Heart right ventricle (tissue), 16 donors: ENCODE data around the gene PPIH. TPM values are rescaled to one million over a fixed set of nuclear protein-coding genes. Genes with fewer than 3 reads are reported as not detected.
"Not testable (repeated sequence)": the region's sequence is repeated elsewhere in the genome, so short reads cannot be mapped to it uniquely, and the experiment has no call there.

ENCODE experiments used
- ATAC-seq, 8 donors: fragments of 200-7000 bp; cut with Tn5 transposase; one replicate each; pipeline ENCODE4 v1.9.1; 2020; ENCODE audit warnings: mild to moderate bottlenecking in 8 of 8, moderate library complexity in 8 of 8, moderate number of reproducible peaks in 1 of 8
- DNase-seq, 2 donors: peaks; one replicate each; pipeline ENCODE4 v3.0.0-alpha.2; 2020
- H3K27ac ChIP-seq, 10 donors: fragments of 200-600 bp; sonication (generic) in 2 of 10; one replicate each; pipeline versions ENCODE4 v1.5.0 to v1.8.0; 2020 to 2022; ENCODE audit warnings: mild to moderate bottlenecking in 3 of 10
- H3K27me3 ChIP-seq, 7 donors: fragments of 200-600 bp; one replicate each; pipeline ENCODE4 v1.8.0; 2021 to 2022; ENCODE audit warnings: mild to moderate bottlenecking in 2 of 7
- H3K36me3 ChIP-seq, 9 donors: fragments of 200-600 bp; sonication (generic) in 1 of 9; one replicate each; pipeline versions ENCODE4 v1.5.0 to v1.8.0; 2020 to 2022; ENCODE audit warnings: mild to moderate bottlenecking in 2 of 9
- H3K4me1 ChIP-seq, 9 donors: fragments of 200-600 bp; sonication (generic) in 1 of 9; one replicate each; pipeline versions ENCODE4 v1.5.0 to v1.8.0; 2020 to 2022; ENCODE audit warnings: mild to moderate bottlenecking in 4 of 9
- H3K4me3 ChIP-seq, 10 donors: fragments of 200-600 bp; sonication (generic) in 2 of 10; one replicate each; pipeline versions ENCODE4 v1.5.0 to v1.8.0; 2020 to 2022; ENCODE audit warnings: mild to moderate bottlenecking in 7 of 10, moderate library complexity in 2 of 10
- H3K9me3 ChIP-seq, 11 donors: fragments of 200-600 bp in 10 of 11; sonication (generic) in 2 of 11; one replicate each; pipeline versions ENCODE4 v1.5.0 to v1.8.0; 2013 to 2022; ENCODE audit warnings: mild to moderate bottlenecking in 2 of 11, control low read depth in 1 of 11, moderate library complexity in 1 of 11
- CTCF ChIP-seq, 9 donors: fragments of 200-600 bp; sonication (generic) in 2 of 9; IDR thresholded peaks; one replicate each; pipeline versions ENCODE4 v1.5.0 to v1.8.0; 2021 to 2022; ENCODE audit warnings: antibody characterized with exemption in 9 of 9, mild to moderate bottlenecking in 5 of 9, moderate library complexity in 1 of 9
- WGBS, 2 donors: extraction: QIAGEN DNeasy Blood & Tissue Kit; methylation state at CpG; one replicate each; pipeline ENCODE4 v1.1.7; 2013; ENCODE audit warnings: inconsistent platforms in 1 of 2; 5-methylcytosine and 5-hydroxymethylcytosine counted together
- intact Hi-C, 10 donors: fragments of 100-400 bp; cut with DNase I; formaldehyde crosslinking; loops; one replicate each; pipeline versions ENCODE4 v1.11.1 to v1.14.2; 2022
- polyA plus RNA-seq, 2 donors: library from polyadenylated mRNA; stranded (reverse); fragments of 200-250 nt; gene quantifications; one replicate each; pipeline ENCODE4 v1.2.3, GENCODE V29; 2013
- total RNA-seq, 10 donors: library from RNA; stranded (reverse); fragmentation: NEBNext Ultra II Directional in 3 of 10; extraction: Animal tissue kit (Norgen Biotek cat#: 25700) in 3 of 10; gene quantifications; one replicate each; pipeline versions ENCODE4 v1.2.1 to v1.2.4, GENCODE V29; 2021 to 2023
- donor health status: Arrhythmogenic right ventricular cardiomyopathy.
- donor health status: ischemic (EF 13 %, LVEDD 7.1; RV severe dilation, severe dysfunction).
- donor health status: healthy with polysubstance abuse.
- donor health status: DM: no; HTN: yes; CAD: no.
- donor health status: DM: no; HTN: no; CAD: no.
- donor health status: ischemic (EF 25% LVEDD 6.9; RV normal size, moderate dysfunction).
- donor health status: ischemic (EF 25% LVEDD 5.7; RV mildly dilated, moderate dysfunction).
- donor health status: healthy.
- donor health status: DM: yes; HTN: yes; CAD: no.
- donor health status: Ischemic cardiomyopathy.
- donor health status: ischemic (EF 35%, LVEDD 5.7; RV mildly dilated, moderate dysfunction).
- donor health status: nonischemic (EF 11% LVEDD 7.7; RV severe dilation, severe dysfunction).
- donor health status: DM: yes; HTN: yes; CAD: no.
- donor health status: PGD.
- donor health status: ischemic (EF 29% LVEDD 5.4; RV normal size, mild dysfunction).
- donor health status: nonischemic (EF 23%, LVEDD 6.1; RV moderate dilation, normal function).

Gene PPIH
- total and polyA plus RNA-seq, 12 donors, result 15.2 to 38.6 (median 19.5) TPM

DNA sequence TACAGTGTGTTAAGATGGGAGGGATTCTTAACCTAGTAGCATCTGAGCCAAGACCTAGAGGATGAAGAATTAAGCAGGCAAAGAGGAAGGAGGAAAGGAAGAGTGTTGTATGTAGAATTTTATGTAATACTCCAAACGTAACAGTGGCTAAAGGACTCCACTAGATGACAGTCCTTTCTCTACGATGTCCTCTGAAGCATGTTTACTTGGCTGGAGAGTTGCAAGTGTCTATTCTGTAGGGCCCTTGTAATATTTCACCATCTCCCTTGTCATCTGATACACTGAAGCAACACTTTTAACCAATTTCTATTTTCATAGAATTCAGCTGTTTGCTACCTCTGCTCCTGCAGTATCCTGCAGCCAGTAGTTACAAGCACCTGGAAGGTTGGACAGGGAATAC, 21.8 kb downstream of the PPIH start:
- intact Hi-C loops, result loop anchor here in 3 of 10 donors (5.0 to 10.0 kb wide), 3 partner anchors 335 to 345 kb away; partner anchors contain the start of gene FOXJ3 (in 1 of the 3)
- peaks cover 4 to 40% (median 34%) of the 10 kb centered on the region in 9 donors for H3K4me1 ChIP-seq

DNA sequence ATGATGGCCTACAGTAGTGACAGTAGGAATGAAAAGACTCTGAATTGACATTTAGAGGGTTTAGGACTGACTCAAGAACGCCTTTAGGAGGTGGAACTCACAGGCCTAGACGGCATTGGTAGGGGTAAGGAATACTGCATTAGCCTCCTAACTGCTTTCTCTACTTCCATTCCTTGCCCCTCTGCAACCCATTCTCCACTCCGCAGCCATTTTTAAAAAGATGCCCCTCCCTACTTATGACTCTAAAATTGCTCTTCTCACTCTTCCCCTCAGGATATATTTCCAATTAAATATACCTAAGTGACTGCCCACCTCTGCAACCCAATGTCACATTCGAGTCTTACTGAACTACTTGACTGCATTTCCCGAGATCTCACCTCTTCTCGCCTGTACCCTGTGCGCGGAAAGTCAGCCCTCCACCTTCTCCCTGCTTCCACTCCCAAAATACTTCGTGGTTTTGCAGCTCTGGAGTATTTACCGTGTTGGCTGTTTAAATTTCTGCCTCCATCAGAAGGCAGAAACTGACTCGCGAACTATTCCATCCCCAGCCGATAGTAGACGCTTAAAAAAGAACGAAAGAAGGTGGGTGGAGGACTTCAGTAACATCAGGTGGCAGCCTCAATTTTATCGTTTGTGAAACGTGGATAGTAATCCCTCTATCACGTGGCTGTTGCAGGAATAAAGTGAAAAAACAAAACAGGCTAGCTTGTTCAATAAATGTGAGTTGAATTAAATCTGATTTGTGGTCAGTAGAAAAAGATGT, 22.9 kb downstream of the PPIH start:
- ATAC-seq (no peak), DNase-seq (no peak)
- H3K9me3 ChIP-seq, result no peaks in the 10 kb centered on the region
- intact Hi-C loops, result loop anchor here in 3 of 10 donors (5.0 to 10.0 kb wide), 3 partner anchors 336 to 346 kb away; partner anchors contain the start of gene FOXJ3 (in 1 of the 3)
- H3K4me3 ChIP-seq, result peak overlapping the region; percentile 40 to 86 (median 82)
- peak overlapping the region; percentile 66 to 98 (median 94) for H3K27ac ChIP-seq
- 5 to 8% methylated on average over 18 of the region's 18 CpGs for WGBS, 2 donors
- no peak for TF ChIP-seq CTCF (IDR thresholded peaks at IDR 0.05)
- no peaks in the 10 kb centered on the region for H3K27me3 ChIP-seq
- peaks cover 4 to 50% (median 44%) of the 10 kb centered on the region in 9 donors for H3K4me1 ChIP-seq
- peaks cover 0 to 26% (median 0%) of the 10 kb centered on the region in 9 donors for H3K36me3 ChIP-seq

More for the DNA sequence above, 21.8 kb downstream of the PPIH start:
- TF ChIP-seq CTCF (IDR thresholded peaks at IDR 0.05), result no peak
- peaks cover 0 to 31% (median 5%) of the 10 kb centered on the region in 9 donors for H3K36me3 ChIP-seq
- peak overlapping the region in 1 of 10 donors; percentile 86 for H3K4me3 ChIP-seq
- no peaks in the 10 kb centered on the region for H3K27me3 ChIP-seq
- no peaks in the 10 kb centered on the region for H3K9me3 ChIP-seq
- no peak for ATAC-seq
- no peak for DNase-seq
- WGBS, 2 donors, result 72 to 75% methylated on average over 2 of the region's 2 CpGs
- H3K27ac ChIP-seq, result no peak overlapping the region

- Histone ChIP-seq H3K4me3 (peak within 1 kb of the TSS; percentile 63 to 86 (median 82)), H3K36me3 (peaks cover 0 to 26% (median 0%) of the 10 kb centered on the region in 9 donors), H3K9me3 (no peaks in the 10 kb centered on the region), H3K27ac (peak within 1 kb of the TSS; percentile 90 to 98 (median 94)), H3K27me3 (no peaks in the 10 kb centered on the region), H3K4me1 (peaks cover 4 to 56% (median 51%) of the 10 kb centered on the region in 9 donors)
- DNase-seq (peak; percentile 95 to 98), ATAC-seq (peak; percentile 97 to 99 (median 98))
- 0% methylated on average over 54 of the region's 54 CpGs for WGBS, 2 donors
- no peak for TF ChIP-seq CTCF (IDR thresholded peaks at IDR 0.05)
- intact Hi-C loops, result loop anchor here in 3 of 10 donors (5.0 to 10.0 kb wide), 3 partner anchors 337 to 347 kb away; partner anchors contain the start of gene FOXJ3 (in 1 of the 3)
Observed at GRCh38 chr1:42681741-42682483, 23.7 kb downstream of the PPIH start, which contains the start of gene YBX1. Gene YBX1 (plus strand): TSS chr1:42682418. CDS start chr1:42682566, 148 bp downstream.

DNA sequence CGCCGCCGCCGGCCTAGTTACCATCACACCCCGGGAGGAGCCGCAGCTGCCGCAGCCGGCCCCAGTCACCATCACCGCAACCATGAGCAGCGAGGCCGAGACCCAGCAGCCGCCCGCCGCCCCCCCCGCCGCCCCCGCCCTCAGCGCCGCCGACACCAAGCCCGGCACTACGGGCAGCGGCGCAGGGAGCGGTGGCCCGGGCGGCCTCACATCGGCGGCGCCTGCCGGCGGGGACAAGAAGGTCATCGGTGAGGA, 24.2 kb downstream of the PPIH start:
- peaks cover 4 to 61% (median 55%) of the 10 kb centered on the region in 9 donors for H3K4me1 ChIP-seq
- peak in 3 of 8 donors; percentile 0 to 36 (median 6) for ATAC-seq

More for the DNA sequence above, 24.2 kb downstream of the PPIH start:
- DNase-seq, H3K27me3 ChIP-seq, H3K9me3 ChIP-seq: not testable (repeated sequence)
- peaks cover 0 to 31% (median 0%) of the 10 kb centered on the region in 9 donors for H3K36me3 ChIP-seq
- 0 to 1% methylated on average over 11 to 33 of the region's 33 CpGs for WGBS, 2 donors
- H3K27ac ChIP-seq, result peak overlapping the region; percentile 90 to 98 (median 94)
- intact Hi-C loops, result loop anchor here in 3 of 10 donors (5.0 to 10.0 kb wide), 3 partner anchors 338 to 348 kb away; partner anchors contain the start of gene FOXJ3 (in 1 of the 3)
- peak overlapping the region; percentile 63 to 86 (median 82) for H3K4me3 ChIP-seq
